Measurements from ENCODE around the gene STIM2.

STIM2 gene

GRCh38 chr4:27048429-27049238 is 188.0 kb downstream of the STIM2 start:
- no peak for DNase-seq

- no peak for DNase-seq
These were observed 188.7 kb downstream of the STIM2 start for GRCh38 chr4:27049239-27049829.

DNA sequence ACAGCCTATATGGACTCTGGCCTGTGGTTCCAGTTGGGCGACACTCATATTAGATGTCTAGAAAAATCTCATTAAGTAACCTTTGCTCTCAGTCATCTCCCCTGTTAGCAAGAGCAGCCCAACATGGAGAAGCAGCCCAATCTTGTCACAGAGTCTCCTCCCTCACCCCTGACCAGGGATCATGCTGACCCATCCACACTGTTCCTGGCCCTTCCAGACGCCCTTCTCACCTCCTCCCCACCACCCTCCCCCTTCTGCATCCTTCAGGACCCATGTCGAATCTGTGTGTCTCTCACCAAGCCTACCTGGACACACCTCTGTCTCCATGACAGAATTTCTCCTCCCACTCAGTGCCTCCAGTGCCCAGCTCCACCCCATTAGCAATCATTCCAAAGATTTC is 190.1 kb downstream of the STIM2 start:
- no peak for DNase-seq

- DNase-seq = no peak
These were observed 194.7 kb downstream of the STIM2 start for GRCh38 chr4:27055221-27055760.

DNA sequence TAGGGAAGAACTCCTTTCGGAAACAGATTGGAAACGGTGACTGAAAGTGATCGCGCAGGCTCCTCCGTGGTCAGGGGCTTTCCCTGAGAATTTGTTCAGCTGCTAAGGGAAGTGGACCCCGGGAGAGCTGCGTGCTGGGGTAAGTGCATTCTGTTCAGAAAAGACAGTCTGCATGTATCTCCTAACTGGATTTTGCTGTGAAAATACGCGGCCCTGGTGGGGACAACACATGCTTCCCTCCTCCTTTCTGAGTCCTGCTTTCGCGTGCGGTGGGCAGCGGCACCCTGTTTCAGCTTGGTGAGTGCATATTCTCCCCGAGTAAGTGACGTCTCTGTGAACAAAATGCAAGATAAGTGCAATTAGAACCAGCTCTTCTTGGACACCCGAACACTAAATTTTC is 195.6 kb downstream of the STIM2 start:
- DNase-seq = no peak

- no peak for DNase-seq
These were observed 196.4 kb downstream of the STIM2 start for GRCh38 chr4:27057053-27057452.

DNA sequence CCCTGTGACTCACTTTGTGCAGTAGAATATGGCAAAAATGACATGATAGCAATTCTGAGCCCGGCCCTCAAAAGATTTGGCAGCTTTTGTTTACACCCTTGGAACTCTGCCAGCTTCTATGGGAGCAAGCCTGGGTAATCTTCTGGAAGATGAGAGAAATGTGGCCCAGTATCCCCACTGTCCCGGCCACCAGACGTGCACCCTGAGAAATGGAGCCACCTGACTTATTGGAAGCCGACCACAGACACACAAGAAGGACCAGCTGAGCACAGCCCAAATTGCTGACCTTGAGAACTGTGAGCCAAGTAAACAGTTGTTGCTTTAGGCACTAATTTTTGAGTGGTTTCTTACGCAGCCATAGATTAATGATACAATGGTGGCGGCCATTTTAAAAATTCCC is 197.0 kb downstream of the STIM2 start:
- DNase-seq = no peak

DNA sequence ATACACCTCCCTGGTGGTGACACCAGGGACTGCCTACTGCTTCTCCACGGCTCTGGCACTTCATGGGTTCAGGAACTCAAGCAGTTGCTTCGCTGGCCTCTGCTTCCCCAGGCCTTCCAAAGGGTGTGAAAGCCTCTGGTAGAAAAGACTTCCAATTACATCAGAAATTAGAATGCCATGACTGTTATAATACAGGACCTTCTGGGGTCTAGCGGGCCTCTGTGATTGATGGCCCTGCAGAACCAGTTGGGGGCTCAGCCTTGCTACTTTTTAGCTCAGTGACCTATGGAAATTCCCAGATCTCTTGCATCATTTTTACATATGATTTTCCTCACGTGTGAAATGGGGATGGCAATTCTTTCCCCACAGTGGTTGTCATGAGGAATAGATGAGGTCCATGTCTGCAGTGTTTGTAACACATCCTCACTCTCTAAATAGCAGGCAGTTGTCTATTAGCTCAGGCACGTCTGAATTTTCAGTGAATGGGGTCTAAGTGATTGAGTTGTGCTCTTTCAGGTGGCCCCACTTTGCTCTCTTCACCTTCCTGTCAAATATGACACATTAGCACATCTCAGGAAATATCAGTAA is 198.3 kb downstream of the STIM2 start:
- no peak for DNase-seq

DNA sequence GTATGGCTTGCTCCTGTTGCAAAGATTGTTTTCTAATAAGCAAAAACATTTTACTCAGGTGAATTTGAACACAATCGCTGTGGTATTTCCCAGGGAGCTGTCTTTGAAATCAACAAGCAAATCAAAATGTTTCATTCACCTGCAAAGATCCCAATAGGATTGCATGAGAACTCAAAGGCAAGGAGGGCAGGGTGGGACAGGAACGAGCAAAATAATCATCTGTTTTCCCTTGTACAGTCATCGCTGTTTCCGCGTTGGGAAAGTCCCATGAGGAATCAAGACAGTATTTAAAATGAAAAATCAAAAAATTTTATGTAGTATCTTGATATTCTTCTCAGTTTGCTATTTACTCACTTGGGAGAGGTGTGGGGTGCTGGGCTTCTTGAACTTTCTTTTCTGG is 198.8 kb downstream of the STIM2 start:
- DNase-seq = no peak

GRCh38 chr4:27062256-27062655 is 201.6 kb downstream of the STIM2 start:
- no peak for DNase-seq

GRCh38 chr4:27066591-27066990 is 205.9 kb downstream of the STIM2 start:
- peak; percentile 31 for DNase-seq

GRCh38 chr4:27068151-27068867 is 207.7 kb downstream of the STIM2 start:
- DNase-seq = no peak

All from SIG-M5 (cell line).